GM21423 (cell line): Measurements from ENCODE around the gene CH25H.

ENCODE experiments used
- ATAC-seq: cut with Tn5 transposase; IDR thresholded peaks from one replicate; pipeline ENCODE4 v1.9.1; 2021; ENCODE audit warnings: mild to moderate bottlenecking, moderate library complexity; ENCODE audit not compliant: unreplicated experiment

CH25H gene

DNA sequence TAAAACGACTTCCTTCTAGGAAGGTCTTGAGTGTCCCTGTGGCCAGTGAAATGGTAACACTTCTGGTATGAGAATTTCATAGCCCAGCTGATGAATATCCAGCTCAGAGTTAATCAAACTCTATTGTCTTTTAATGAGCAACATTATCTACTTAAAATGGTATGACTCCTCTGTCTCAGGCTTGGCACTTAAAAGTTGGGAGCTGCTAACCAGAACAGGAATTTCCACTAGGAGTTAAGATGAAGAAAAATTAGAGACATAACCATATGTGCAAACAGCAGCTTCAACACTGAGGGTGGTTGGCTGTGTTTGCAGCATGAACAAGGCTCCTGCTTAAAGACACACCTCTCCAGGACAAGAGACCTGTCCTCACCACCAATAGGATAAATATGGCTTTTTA, 46.8 kb downstream of the CH25H start:
- ATAC-seq, result no peak

DNA sequence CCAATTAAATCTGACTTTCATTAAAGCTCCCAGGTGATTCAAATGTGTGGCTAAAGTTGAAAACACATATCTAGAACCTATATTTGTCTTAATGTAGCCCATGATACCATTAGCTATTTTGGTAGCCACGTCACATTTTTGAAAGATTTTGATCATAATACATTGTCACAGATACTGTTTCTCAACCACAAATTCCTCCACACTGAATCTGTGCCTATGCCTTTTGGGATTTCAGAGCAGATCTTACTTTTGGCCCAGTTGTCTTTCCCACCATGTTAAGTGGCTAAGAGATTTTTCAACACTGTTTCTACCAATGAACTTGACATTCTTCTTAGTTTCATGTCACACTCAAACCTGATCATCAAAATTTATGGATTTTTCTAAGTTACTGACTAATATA, 47.4 kb downstream of the CH25H start:
- no peak for ATAC-seq

DNA sequence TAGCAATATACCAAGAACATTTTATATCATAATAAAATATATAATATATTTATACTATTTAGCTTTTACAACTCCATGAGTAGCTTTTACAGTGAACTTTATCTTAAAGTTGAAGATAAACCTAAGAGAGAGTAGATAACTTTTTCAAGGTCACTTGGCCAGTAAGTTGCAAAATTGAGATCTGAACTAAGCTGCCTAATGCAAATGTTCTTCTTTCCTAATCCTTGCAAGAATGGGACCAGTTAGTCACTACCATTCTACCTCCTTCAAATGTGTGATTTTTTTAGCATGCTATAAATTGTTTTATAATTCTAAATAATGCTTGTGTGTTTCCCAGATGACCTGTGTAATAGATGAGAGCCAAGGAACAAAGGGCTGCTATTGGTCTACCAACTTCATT, 47.8 kb downstream of the CH25H start:
- ATAC-seq, result no peak

DNA sequence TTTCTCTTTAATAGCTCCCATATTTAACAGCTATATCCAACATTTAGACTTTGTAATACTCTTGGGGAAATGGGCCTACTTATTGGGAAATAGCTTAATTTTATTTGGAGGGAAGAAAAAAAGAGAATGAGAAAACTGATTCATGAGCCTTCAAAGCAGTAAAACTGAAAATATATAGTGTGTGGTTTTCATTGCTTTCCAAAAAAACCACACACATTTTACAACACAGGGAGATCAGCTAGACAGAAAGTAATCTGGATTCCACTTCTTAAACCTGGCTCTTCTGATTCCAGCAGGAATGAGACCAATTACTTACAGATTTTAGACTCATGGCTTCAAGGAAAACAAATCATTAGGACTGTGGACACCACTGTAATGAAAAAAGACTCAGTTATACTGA, 48.7 kb downstream of the CH25H start:
- no peak for ATAC-seq

DNA sequence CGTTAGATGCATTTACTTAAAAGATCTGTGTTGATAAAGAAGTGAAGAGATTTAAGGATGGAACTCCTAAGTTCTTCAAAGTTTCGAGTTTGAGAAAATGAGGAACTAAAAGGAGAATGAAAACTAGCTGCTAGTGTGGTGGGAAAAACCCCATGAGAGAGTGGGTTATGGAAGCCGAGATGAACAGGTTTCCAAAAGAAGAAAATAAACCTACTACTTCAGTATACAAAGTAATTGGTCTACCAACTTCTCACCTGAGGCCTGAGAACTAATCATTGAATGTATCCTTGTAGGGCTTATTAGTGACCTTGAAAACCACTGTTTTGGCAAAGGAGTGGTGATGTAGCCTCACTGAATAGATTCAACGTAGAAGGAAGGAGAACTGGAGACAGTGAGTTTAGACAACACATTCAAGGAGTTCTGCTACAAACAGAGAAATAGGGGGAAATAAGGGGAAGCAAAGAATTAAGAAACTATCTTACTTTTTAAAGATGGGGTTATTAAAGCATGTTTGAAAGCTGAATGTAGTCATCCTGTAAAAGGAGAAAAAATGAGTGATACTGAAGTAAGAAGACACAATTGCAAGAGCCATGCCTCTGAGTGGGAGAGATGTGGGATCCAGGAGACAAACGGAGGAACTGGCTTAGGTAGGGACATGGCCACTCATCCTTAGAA, 50.8 kb downstream of the CH25H start:
- no peak for ATAC-seq
